IMR-90 (cell line): Measurements from ENCODE around the gene CASP8AP2. TPM values are rescaled to one million over a fixed set of nuclear protein-coding genes. Genes with fewer than 3 reads are reported as not detected.

Experiments used
- ATAC-seq: fragments of 200-7000 bp; cut with Tn5 transposase; 2 replicates; pipeline ENCODE4 v1.9.1; 2020; ENCODE audit warnings: low read depth, mild to moderate bottlenecking, moderate library complexity
- BruUV-seq: library from RNA; stranded (reverse); fragments of 400-500 nt; replicated peaks from 2 replicates; lab custom pipeline; 2021; lab: Mats Ljungman, UMichigan
- CTCF ChIA-PET: fragments of 300-600 bp; formaldehyde crosslinking; extraction: SDS; loops from one replicate; lab custom pipeline; 2021; ENCODE audit warnings: antibody characterized with exemption; lab: Yijun Ruan, JAX
- POLR2A ChIA-PET: fragments of 300-600 bp; sonication (Branson Sonifier 250); formaldehyde crosslinking; loops from one replicate; lab custom pipeline; 2022; ENCODE audit warnings: antibody characterized with exemption; ENCODE audit not compliant: unreplicated experiment; lab: Charles Lee
- DNase-seq: peaks from one replicate; pipeline ENCODE4 v3.0.0; 2013
- H2AFZ ChIP-seq: replicated peaks from 2 replicates; pipeline ENCODE3; 2013; ENCODE audit warnings: low read length, mild to moderate bottlenecking; ENCODE audit not compliant: poor library complexity
- H2AK5ac ChIP-seq: 2 replicates; pipeline ENCODE4 v1.6.1; 2013; ENCODE audit warnings: low read depth, low read length, inconsistent platforms
- H2AK9ac ChIP-seq: replicated peaks from 2 replicates; pipeline ENCODE3; 2013; ENCODE audit warnings: mild to moderate bottlenecking, low read depth, low read length, moderate library complexity; ENCODE audit not compliant: poor library complexity
- H2BK120ac ChIP-seq: 2 replicates; pipeline ENCODE4 v1.6.1; 2013; ENCODE audit warnings: low read depth, low read length, inconsistent platforms
- H2BK15ac ChIP-seq: 3 replicates; pipeline ENCODE4 v1.6.1; 2013; ENCODE audit warnings: low read depth, low read length, inconsistent platforms
- H2BK20ac ChIP-seq: 2 replicates; pipeline ENCODE4 v1.6.1; 2013; ENCODE audit warnings: low read depth, mild to moderate bottlenecking, inconsistent platforms, low read length, moderate library complexity
- H2BK5ac ChIP-seq: 2 replicates; pipeline ENCODE4 v1.6.1; 2013; ENCODE audit warnings: mild to moderate bottlenecking, low read depth, low read length, inconsistent platforms; ENCODE audit not compliant: poor library complexity, severe bottlenecking
- H3K14ac ChIP-seq: replicated peaks from 2 replicates; pipeline ENCODE4 v1.6.1; 2013; ENCODE audit warnings: low read depth, low read length, inconsistent platforms
- H3K18ac ChIP-seq: 2 replicates; pipeline ENCODE4 v1.6.1; 2013; ENCODE audit warnings: low read depth, low read length, control low read depth
- H3K23ac ChIP-seq: 2 replicates; pipeline ENCODE4 v1.6.1; 2013; ENCODE audit warnings: low read depth, low read length, inconsistent platforms
- H3K27ac ChIP-seq: 2 replicates; pipeline ENCODE4 v1.5.1; 2013; ENCODE audit warnings: mild to moderate bottlenecking, control low read depth, low read length; ENCODE audit not compliant: insufficient read depth
- H3K27me3 ChIP-seq: 2 replicates; pipeline ENCODE4 v1.6.1; 2013; ENCODE audit warnings: low read length; ENCODE audit not compliant: control insufficient read depth, insufficient read depth
- H3K36me3 ChIP-seq: 2 replicates; pipeline ENCODE4 v1.6.1; 2013; ENCODE audit warnings: low read length, mixed read lengths; ENCODE audit not compliant: control insufficient read depth, insufficient read depth
- H3K4ac ChIP-seq: 2 replicates; pipeline ENCODE4 v1.6.1; 2013; ENCODE audit warnings: low read depth, low read length, inconsistent platforms
- H3K4me1 ChIP-seq: 2 replicates; pipeline ENCODE4 v1.6.1; 2013; ENCODE audit warnings: low read length, mixed read lengths; ENCODE audit not compliant: control insufficient read depth, insufficient read depth
- H3K4me2 ChIP-seq: 2 replicates; pipeline ENCODE4 v1.6.1; 2013; ENCODE audit warnings: low read depth, mild to moderate bottlenecking, control low read depth, low read length, moderate library complexity
- H3K4me3 ChIP-seq: 2 replicates; pipeline ENCODE4 v1.5.1; 2013; ENCODE audit warnings: low read depth, mild to moderate bottlenecking, control low read depth, low read length, moderate library complexity; ENCODE audit not compliant: insufficient read depth
- H3K56ac ChIP-seq: 2 replicates; pipeline ENCODE4 v1.6.1; 2013; ENCODE audit warnings: low read length, inconsistent platforms; ENCODE audit not compliant: insufficient read depth; ENCODE audit errors: extremely low read depth
- H3K79me1 ChIP-seq, 2 experiments: 2 replicates each; pipeline ENCODE4 v1.6.1; 2013; ENCODE audit warnings: low read length in 2 of 2, inconsistent platforms in 1 of 2, low read depth in 1 of 2
- H3K9ac ChIP-seq: 2 replicates; pipeline ENCODE4 v1.6.1; 2013; ENCODE audit warnings: low read depth, low read length, control low read depth
- H3K9me1 ChIP-seq: 2 replicates; pipeline ENCODE4 v1.6.1; 2013; ENCODE audit warnings: low read length, inconsistent platforms; ENCODE audit not compliant: insufficient read depth
- H3K9me3 ChIP-seq: 2 replicates; pipeline ENCODE4 v1.6.1; 2013; ENCODE audit warnings: low read length; ENCODE audit not compliant: control insufficient read depth, insufficient read depth
- H4K20me1 ChIP-seq: 2 replicates; pipeline ENCODE4 v1.6.1; 2013; ENCODE audit warnings: low read length, inconsistent platforms; ENCODE audit not compliant: insufficient read depth
- H4K5ac ChIP-seq: 2 replicates; pipeline ENCODE4 v1.6.1; 2013; ENCODE audit warnings: mild to moderate bottlenecking, low read depth, low read length, control low read depth
- H4K8ac ChIP-seq, 2 experiments: 2 replicates each; pipeline ENCODE4 v1.6.1; 2013; ENCODE audit warnings: low read depth in 2 of 2, low read length in 2 of 2, control low read depth in 1 of 2, inconsistent platforms in 1 of 2
- H4K91ac ChIP-seq: 2 replicates; pipeline ENCODE4 v1.6.1; 2013; ENCODE audit warnings: low read depth, low read length, inconsistent platforms; ENCODE audit not compliant: insufficient read depth
- MAFK ChIP-seq: IDR thresholded peaks from 2 replicates; pipeline ENCODE4 v1.6.1; 2012; ENCODE audit warnings: low read depth, low read length, improper control_type of control experiment
- MXI1 ChIP-seq: IDR thresholded peaks from 2 replicates; pipeline ENCODE4 v1.6.1; 2012; ENCODE audit warnings: low read depth, mild to moderate bottlenecking, low read length, moderate library complexity, borderline replicate concordance
- POLR2A ChIP-seq: IDR thresholded peaks from 2 replicates; pipeline ENCODE4 v1.6.1; 2012; ENCODE audit warnings: mild to moderate bottlenecking, low read depth, low read length
- RAD21 ChIP-seq: IDR thresholded peaks from 2 replicates; pipeline ENCODE4 v1.6.1; 2012; ENCODE audit warnings: low read length, improper control_type of control experiment
- RCOR1 ChIP-seq: IDR thresholded peaks from 2 replicates; pipeline ENCODE4 v1.6.1; 2012; ENCODE audit warnings: mild to moderate bottlenecking, low read length, improper control_type of control experiment; ENCODE audit not compliant: insufficient replicate concordance
- WGBS, 2 experiments: methylation state at CpG; one replicate each; pipeline versions ENCODE4 v1.1.5 to v1.1.7; 2013; ENCODE audit warnings: missing lambda C conversion rate in 2 of 2; ENCODE audit not compliant: insufficient read length in 1 of 2; ENCODE audit errors: extremely low coverage in 2 of 2; 5-methylcytosine and 5-hydroxymethylcytosine counted together
- dilution Hi-C: fragments of 300-500 bp; cut with HindIII; formaldehyde crosslinking; loops from one replicate; pipeline ENCODE4 v1.14.3; 2018; ENCODE audit warnings: low sequenced_read_pairs; ENCODE audit not compliant: unreplicated experiment
- in situ Hi-C: fragments of 300-500 bp; cut with MboI; formaldehyde crosslinking; loops from 3 replicates; pipeline ENCODE4 v1.14.3; 2019; ENCODE audit warnings: low sequenced_read_pairs, inconsistent platforms, mixed read lengths
- intact Hi-C: fragments of 100-400 bp; cut with micrococcal nuclease; formaldehyde crosslinking; loops from 2 replicates; pipeline ENCODE4 v1.10.0; 2022
- polyA plus RNA-seq, 3 experiments: library from polyadenylated mRNA; depleted of rRNA; stranded (reverse); fragments of >200 nt; gene quantifications; 2 replicates each; pipeline ENCODE4 v1.2.3, GENCODE V29; 2012; ENCODE audit warnings: low replicate concordance in 1 of 3
- total RNA-seq: library from RNA; depleted of rRNA; stranded (reverse); fragments of >200 nt; gene quantifications from 2 replicates; pipeline ENCODE4 v1.2.3, GENCODE V29; 2012

CASP8AP2 gene
- total and polyA plus RNA-seq, 2 of the 4 experiments (the other 2 are of a cell fraction) = 5.0 to 11.1 TPM

DNA sequence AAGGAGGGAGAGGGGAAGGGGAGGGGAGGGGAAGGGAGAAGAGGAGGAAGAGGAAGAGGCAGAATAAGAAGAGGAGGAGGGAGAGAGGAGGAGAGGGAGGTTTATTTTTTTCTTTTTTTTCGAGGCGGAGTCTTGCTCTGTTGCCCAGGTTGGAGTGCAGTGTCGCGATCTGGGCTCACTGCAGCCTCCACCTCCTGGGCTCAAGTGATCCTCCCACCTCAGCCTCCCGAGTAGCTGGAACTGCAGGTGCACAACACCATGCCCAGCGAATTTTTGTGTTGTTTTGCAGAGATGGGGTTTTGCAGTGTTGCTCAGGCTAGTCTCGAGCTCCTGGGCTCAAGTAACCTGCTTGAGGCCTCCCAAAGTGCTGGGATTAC lies 58.4 kb downstream of the CASP8AP2 start:
- Histone ChIP-seq H3K9ac (no peak overlapping the region), H3K4me3 (no peak overlapping the region), H2BK20ac (no peak overlapping the region), H4K91ac (no peak overlapping the region), H3K79me1 (no peaks in the 10 kb centered on the region), H3K18ac (no peak overlapping the region), H3K14ac (no peak overlapping the region), H3K4me1 (peaks cover 2% of the 10 kb centered on the region; the same call in 1 of the 2 replicates), H4K20me1 (no peaks in the 10 kb centered on the region), H3K23ac (no peak overlapping the region), H3K9me3 (no peaks in the 10 kb centered on the region), H4K8ac (no peak overlapping the region), H3K4me2 (no peak overlapping the region), H3K4ac (no peak overlapping the region), H4K5ac (no peak overlapping the region), H3K36me3 (no peaks in the 10 kb centered on the region), H2AFZ (no peak overlapping the region), H2BK15ac (no peak overlapping the region), H3K27me3 (peaks cover 7% of the 10 kb centered on the region), H2AK5ac (no peak overlapping the region), H3K56ac (no peak overlapping the region), H2AK9ac (no peak overlapping the region), H3K27ac (no peak overlapping the region), H2BK120ac (no peak overlapping the region), H2BK5ac (no peak overlapping the region), H3K9me1 (no peaks in the 10 kb centered on the region)
- ChIA-PET CTCF (interaction anchor here (0.6 to 0.7 kb wide), 2 partner anchors 32 to 120 kb away, joined by 4 to 5 read pairs; no protein-coding TSS in a partner anchor), POLR2A (no interaction called here)
- in situ Hi-C loops = no loop called here
- intact Hi-C loops = no loop called here
- BruUV-seq = no TSS peak
- no peak for ATAC-seq
- TF ChIP-seq MXI1 (no peak), RCOR1 (no peak), POLR2A (no peak), MAFK (no peak), RAD21 (no peak)
- no CpG with 5 or more reads among the region's 7 CpGs for WGBS, 2 experiments
- no peak for DNase-seq
- dilution Hi-C loops = no loop called here
